HCT116 (cell line): Measurements from ENCODE around the gene ZNF600. TPM values are rescaled to one million over a fixed set of nuclear protein-coding genes. Genes with fewer than 3 reads are reported as not detected.
"Not testable (repeated sequence)": the region's sequence is repeated elsewhere in the genome, so short reads cannot be mapped to it uniquely, and the experiment has no call there.

Source experiments
- ATAC-seq: fragments of 200-7000 bp; cut with Tn5 transposase; 2 replicates; pipeline ENCODE4 v1.9.1; 2020; ENCODE audit warnings: mild to moderate bottlenecking, moderate library complexity
- BruUV-seq: library from RNA; stranded (reverse); fragments of 400-500 nt; replicated peaks from 2 replicates; lab custom pipeline; 2021; lab: Mats Ljungman, UMichigan
- CTCF ChIA-PET: fragments of 300-600 bp; sonication (Branson Sonifier 250); formaldehyde crosslinking; loops from one replicate; lab custom pipeline; 2021; ENCODE audit warnings: antibody characterized with exemption; lab: Charles Lee
- POLR2A ChIA-PET: fragments of 300-600, 350-600 bp; sonication (Branson Sonifier 250); formaldehyde crosslinking; loops from one replicate; lab custom pipeline; 2021; ENCODE audit warnings: antibody characterized with exemption; lab: Charles Lee
- RAD21 ChIA-PET, 2 experiments: fragments of 300-600 bp; sonication (Branson Sonifier 250); formaldehyde crosslinking; loops; one replicate each; lab custom pipeline; 2023; ENCODE audit warnings: low total read pairs in 2 of 2; ENCODE audit not compliant: uncharacterized antibody in 2 of 2, unreplicated experiment in 2 of 2, low non-redundant PET in 1 of 2; lab: Charles Lee
- DNase-seq: peaks from one replicate; pipeline ENCODE4 v3.0.0-alpha.2; 2010; ENCODE audit warnings: low read depth, low spot score
- H2AFZ ChIP-seq: fragments of 200-600 bp; shearing (Covaris generic), sonication (generic); 2 replicates; pipeline ENCODE4 v1.6.1; 2017; ENCODE audit warnings: low read depth, mixed run types, mixed read lengths, antibody characterized with exemption, low read length; ENCODE audit not compliant: poor library complexity, severe bottlenecking
- H3K27ac ChIP-seq: 2 replicates; pipeline ENCODE4 v1.5.1; 2012; ENCODE audit warnings: low read depth, low read length
- H3K27me3 ChIP-seq: fragments of 200-600 bp; sonication (generic); 2 replicates; pipeline ENCODE4 v1.6.1; 2016; ENCODE audit warnings: mixed run types, low read length, mixed read lengths; ENCODE audit not compliant: insufficient read depth
- H3K36me3 ChIP-seq, 2 experiments: fragments of 200-500 bp in 1 of 2; fragments of 200-600 bp in 1 of 2; sonication (Bioruptor generic) in 1 of 2; sonication (generic) in 1 of 2; 2 replicates each; pipeline versions ENCODE4 v1.5.1 to v1.6.1; 2014 to 2016; ENCODE audit warnings: low read length in 2 of 2, inconsistent platforms in 1 of 2, mixed read lengths in 1 of 2, mixed run types in 1 of 2; ENCODE audit not compliant: insufficient read depth in 2 of 2, control insufficient read depth in 1 of 2
- H3K4me1 ChIP-seq, 2 experiments: fragments of 200-600 bp in 1 of 2; sonication (generic) in 1 of 2; 2 replicates each; pipeline versions ENCODE4 v1.5.1 to v1.6.1; 2012 to 2017; ENCODE audit warnings: low read length in 2 of 2, inconsistent platforms in 1 of 2, mild to moderate bottlenecking in 1 of 2, mixed read lengths in 1 of 2, mixed run types in 1 of 2, moderate library complexity in 1 of 2; ENCODE audit not compliant: insufficient read depth in 2 of 2, control insufficient read depth in 1 of 2
- H3K4me2 ChIP-seq: fragments of 200-600 bp; sonication (generic); 2 replicates; pipeline ENCODE4 v1.6.1; 2017; ENCODE audit warnings: mixed run types, low read length, mixed read lengths
- H3K4me3 ChIP-seq, 2 experiments: fragments of 200-600 bp in 1 of 2; sonication (generic) in 1 of 2; replicated peaks in 1 of 2; 2 replicates each; pipeline ENCODE4 v1.5.1; 2011 to 2016; ENCODE audit warnings: low read length in 2 of 2, control low read depth in 1 of 2, low read depth in 1 of 2, mild to moderate bottlenecking in 1 of 2, mixed read lengths in 1 of 2, mixed run types in 1 of 2
- H3K79me2 ChIP-seq: fragments of 200-600 bp; sonication (generic); 2 replicates; pipeline ENCODE4 v1.6.1; 2017; ENCODE audit warnings: mild to moderate bottlenecking, mixed run types, low read length, moderate library complexity, mixed read lengths; ENCODE audit not compliant: insufficient read depth
- H3K9ac ChIP-seq: fragments of 200-600 bp; sonication (generic); 2 replicates; pipeline ENCODE4 v1.6.1; 2016; ENCODE audit warnings: low read length, mixed read lengths
- H3K9me2 ChIP-seq: fragments of 200-600 bp; sonication (generic), shearing (Covaris generic); 2 replicates; pipeline ENCODE4 v1.6.1; 2017; ENCODE audit warnings: mixed run types, mild to moderate bottlenecking, moderate library complexity; ENCODE audit not compliant: insufficient read depth
- H3K9me3 ChIP-seq, 2 experiments: fragments of 200-500 bp in 1 of 2; fragments of 200-600 bp in 1 of 2; sonication (Bioruptor generic) in 1 of 2; sonication (generic) in 1 of 2; 2 replicates each; pipeline ENCODE4 v1.6.1; 2014 to 2017; ENCODE audit warnings: low read length in 2 of 2, mixed read lengths in 2 of 2, inconsistent platforms in 1 of 2, low read depth in 1 of 2, mild to moderate bottlenecking in 1 of 2, mixed run types in 1 of 2, moderate library complexity in 1 of 2; ENCODE audit not compliant: control insufficient read depth in 1 of 2, insufficient read depth in 1 of 2
- H4K20me1 ChIP-seq: fragments of 200-600 bp; sonication (generic), shearing (Covaris generic); 2 replicates; pipeline ENCODE4 v1.6.1; 2017; ENCODE audit warnings: mixed run types, mild to moderate bottlenecking, moderate library complexity; ENCODE audit not compliant: insufficient read depth
- POLR2A ChIP-seq: IDR thresholded peaks from 2 replicates; pipeline ENCODE4 v1.7.0; 2011; ENCODE audit warnings: borderline replicate concordance; ENCODE audit not compliant: insufficient read depth, insufficient read length; ENCODE audit errors: extremely low read depth
- POLR2AphosphoS5 ChIP-seq: IDR thresholded peaks from 2 replicates; pipeline ENCODE4 v1.6.1; 2011; ENCODE audit warnings: mild to moderate bottlenecking, low read depth, low read length, moderate library complexity
- REST ChIP-seq: IDR thresholded peaks from 2 replicates; pipeline ENCODE4 v1.6.1; 2012; ENCODE audit warnings: low read depth
- SP1 ChIP-seq: IDR thresholded peaks from 2 replicates; pipeline ENCODE4 v1.6.1; 2012; ENCODE audit warnings: low read depth
- YY1 ChIP-seq: IDR thresholded peaks from 2 replicates; pipeline ENCODE4 v1.6.1; 2011; ENCODE audit warnings: low read length, low read depth, moderate library complexity, mild to moderate bottlenecking; ENCODE audit not compliant: insufficient replicate concordance; ENCODE audit errors: extremely low read depth
- ZBTB33 ChIP-seq: IDR thresholded peaks from 2 replicates; pipeline ENCODE4 v1.6.1; 2011; ENCODE audit warnings: mild to moderate bottlenecking, low read length, moderate library complexity; ENCODE audit not compliant: insufficient replicate concordance; ENCODE audit errors: extremely low read depth
- ZFX ChIP-seq: fragments of 450-650 bp; IDR thresholded peaks from 2 replicates; pipeline ENCODE4 v1.6.1; 2017
- ZNF274 ChIP-seq: fragments of 200-500 bp; sonication (Bioruptor generic); IDR thresholded peaks from 2 replicates; pipeline ENCODE4 v1.6.1; 2014; ENCODE audit warnings: mild to moderate bottlenecking, low read depth, low read length, inconsistent platforms
- intact Hi-C: fragments of 100-400 bp; cut with micrococcal nuclease; formaldehyde crosslinking; loops from 2 replicates; pipeline ENCODE4 v1.10.0; 2022
- total RNA-seq: library from RNA; stranded (reverse); gene quantifications from one replicate; pipeline ENCODE4 v1.2.1, GENCODE V29; 2021; ENCODE audit not compliant: unreplicated experiment
- TF ChIP-seq, protein P1 (sequence below): IDR thresholded peaks from 2 replicates; pipeline ENCODE4 v1.6.1; 2012

The ZNF600 gene
- total RNA-seq, 1 experiment from 2014 or later: 12.7 TPM

- no peak overlapping the region for H3K27ac ChIP-seq
- no peak for ATAC-seq
- no peaks in the 10 kb centered on the region for H3K9me2 ChIP-seq
- no peak overlapping the region for H3K4me2 ChIP-seq
- intact Hi-C loops: no loop called here
- no peak overlapping the region for H3K4me3 ChIP-seq
- no peaks in the 10 kb centered on the region for H3K9me3 ChIP-seq
- DNase-seq: no peak
- no peak overlapping the region for H3K9ac ChIP-seq
- no peak overlapping the region for H2AFZ ChIP-seq
- H3K36me3 ChIP-seq: 0 out of 4 replicates have a peak, but pooled peaks cover 0 to 5% of the 10 kb centered on the region in 2 experiments
- ChIA-PET POLR2A (no interaction called here), CTCF (no interaction called here)
- H4K20me1 ChIP-seq: no peaks in the 10 kb centered on the region
- H3K4me1 ChIP-seq: no peaks in the 10 kb centered on the region
- H3K79me2 ChIP-seq: no peaks in the 10 kb centered on the region
- TF ChIP-seq, protein P1, sequence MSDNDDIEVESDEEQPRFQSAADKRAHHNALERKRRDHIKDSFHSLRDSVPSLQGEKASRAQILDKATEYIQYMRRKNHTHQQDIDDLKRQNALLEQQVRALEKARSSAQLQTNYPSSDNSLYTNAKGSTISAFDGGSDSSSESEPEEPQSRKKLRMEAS: no peak
- TF ChIP-seq SP1 (no peak), ZFX (no peak), ZNF274 (no peak), ZBTB33 (no peak), POLR2A (no peak), POLR2AphosphoS5 (no peak), REST (no peak), YY1 (no peak)
- TF ChIP-seq, all 23 proteins: peak for 0
- BruUV-seq: no TSS peak
- RAD21 ChIA-PET: no interaction called here
- no peaks in the 10 kb centered on the region for H3K27me3 ChIP-seq
Measured at GRCh38 chr19:52716522-52716921, 70.1 kb downstream of the ZNF600 start.

GRCh38 chr19:52715902-52716301 is 70.7 kb downstream of the ZNF600 start:
- H4K20me1 ChIP-seq, H3K4me3 ChIP-seq, CTCF ChIA-PET, H2AFZ ChIP-seq, H3K36me3 ChIP-seq, ATAC-seq, H3K27me3 ChIP-seq, BruUV-seq, POLR2A ChIA-PET, H3K9me2 ChIP-seq, intact Hi-C loops, H3K27ac ChIP-seq, H3K4me2 ChIP-seq, H3K9me3 ChIP-seq, DNase-seq, RAD21 ChIA-PET, H3K79me2 ChIP-seq, H3K9ac ChIP-seq, H3K4me1 ChIP-seq: not testable (repeated sequence)

DNA sequence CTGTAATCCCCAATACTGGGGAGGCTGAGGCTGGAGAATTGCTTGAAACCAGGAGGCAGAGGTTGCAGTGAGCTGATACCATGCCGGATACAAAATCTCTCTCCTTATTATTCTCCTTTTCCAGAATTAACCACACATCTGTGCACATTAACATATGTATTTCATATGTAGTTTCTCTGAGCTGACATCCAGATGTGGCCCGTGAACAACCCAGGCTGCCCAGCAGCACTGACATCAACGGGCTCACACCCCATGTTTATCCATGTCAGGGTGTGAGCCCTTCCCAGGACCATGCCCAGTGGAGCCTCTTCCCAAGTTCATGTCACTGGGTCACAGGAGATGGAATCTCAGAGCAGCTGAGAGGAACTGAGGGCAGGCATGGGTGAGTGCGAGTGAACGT is 71.3 kb downstream of the ZNF600 start:
- H4K20me1 ChIP-seq, H3K9ac ChIP-seq, H3K9me2 ChIP-seq, H2AFZ ChIP-seq, intact Hi-C loops, H3K79me2 ChIP-seq, RAD21 ChIA-PET, H3K36me3 ChIP-seq, H3K4me1 ChIP-seq, DNase-seq, ATAC-seq, H3K4me3 ChIP-seq, BruUV-seq, CTCF ChIA-PET, H3K27me3 ChIP-seq, H3K4me2 ChIP-seq, POLR2A ChIA-PET, H3K27ac ChIP-seq, H3K9me3 ChIP-seq: not testable (repeated sequence)
